Lower leg skin (tissue), 4 donors: ENCODE results near the gene NME3. TPM values are rescaled to one million over a fixed set of nuclear protein-coding genes. Genes with fewer than 3 reads are reported as not detected.

ENCODE experiments used
- DNase-seq, 2 donors: peaks; one replicate each; pipeline ENCODE4 v3.0.0-alpha.2; 2019; ENCODE audit warnings: low spot score in 2 of 2
- H3K4me3 ChIP-seq: fragments of 200-600 bp; sonication (generic); 2 replicates; pipeline ENCODE4 v1.5.1; 2017; ENCODE audit warnings: mild to moderate bottlenecking, low read depth; ENCODE audit not compliant: poor library complexity, severe bottlenecking
- POLR2A ChIP-seq, 2 donors: fragments of 450-650 bp; IDR thresholded peaks; one replicate each; pipeline ENCODE4 v1.6.1; 2016 to 2017; ENCODE audit warnings: antibody characterized with exemption in 2 of 2, mild to moderate bottlenecking in 1 of 2, moderate library complexity in 1 of 2
- WGBS, 2 donors: methylation state at CpG; one replicate each; pipeline ENCODE4 v1.1.5; 2018; 5-methylcytosine and 5-hydroxymethylcytosine counted together
- intact Hi-C: fragments of 100-400 bp; cut with DNase I; formaldehyde crosslinking; loops from one replicate; pipeline ENCODE4 v1.15.0; 2023; ENCODE audit warnings: low total_unique reads
- total RNA-seq, 4 donors: library from RNA; depleted of rRNA; stranded (reverse); fragments of >200 nt; gene quantifications; one replicate each; pipeline ENCODE4 v1.1.0, GENCODE V29; 2016
- TF ChIP-seq, protein P1 (sequence below), 3 donors: fragments of 450-650 bp; IDR thresholded peaks; one replicate each; pipeline ENCODE4 v1.5.1; 2016; ENCODE audit warnings: antibody characterized with exemption in 3 of 3, mild to moderate bottlenecking in 3 of 3, moderate library complexity in 2 of 3

The NME3 gene
- total RNA-seq, 4 donors from 2014 or later: 77.7 to 98.4 (median 85.8) TPM

DNA sequence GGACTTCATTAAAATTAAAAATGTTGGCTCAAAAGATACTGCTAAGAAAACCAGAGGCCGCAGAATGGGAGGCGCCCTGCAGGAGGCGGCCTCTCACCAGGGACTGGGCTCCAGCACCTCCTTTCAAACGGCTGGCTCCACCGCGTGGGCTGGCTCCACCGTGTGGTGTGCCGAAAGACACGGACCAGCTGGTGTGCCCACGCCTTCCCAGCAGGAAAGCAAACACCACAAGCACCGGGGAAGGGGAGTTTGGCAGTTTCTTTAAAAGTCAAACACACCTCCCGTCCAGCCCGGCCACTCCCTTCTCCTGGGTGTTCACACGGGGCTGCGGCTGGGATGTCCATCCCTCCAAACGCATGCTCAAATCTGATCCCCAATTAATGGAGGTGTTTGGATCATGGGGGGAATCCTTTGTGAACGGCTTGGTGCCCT is 41.4 kb upstream of the NME3 start:
- intact Hi-C loops: no loop called here
- 16 to 24% methylated on average over 17 of the region's 17 CpGs for WGBS, 2 donors
- no peak overlapping the region for H3K4me3 ChIP-seq
- no peak for TF ChIP-seq POLR2A (IDR thresholded peaks at IDR 0.05)
- TF ChIP-seq, protein P1, sequence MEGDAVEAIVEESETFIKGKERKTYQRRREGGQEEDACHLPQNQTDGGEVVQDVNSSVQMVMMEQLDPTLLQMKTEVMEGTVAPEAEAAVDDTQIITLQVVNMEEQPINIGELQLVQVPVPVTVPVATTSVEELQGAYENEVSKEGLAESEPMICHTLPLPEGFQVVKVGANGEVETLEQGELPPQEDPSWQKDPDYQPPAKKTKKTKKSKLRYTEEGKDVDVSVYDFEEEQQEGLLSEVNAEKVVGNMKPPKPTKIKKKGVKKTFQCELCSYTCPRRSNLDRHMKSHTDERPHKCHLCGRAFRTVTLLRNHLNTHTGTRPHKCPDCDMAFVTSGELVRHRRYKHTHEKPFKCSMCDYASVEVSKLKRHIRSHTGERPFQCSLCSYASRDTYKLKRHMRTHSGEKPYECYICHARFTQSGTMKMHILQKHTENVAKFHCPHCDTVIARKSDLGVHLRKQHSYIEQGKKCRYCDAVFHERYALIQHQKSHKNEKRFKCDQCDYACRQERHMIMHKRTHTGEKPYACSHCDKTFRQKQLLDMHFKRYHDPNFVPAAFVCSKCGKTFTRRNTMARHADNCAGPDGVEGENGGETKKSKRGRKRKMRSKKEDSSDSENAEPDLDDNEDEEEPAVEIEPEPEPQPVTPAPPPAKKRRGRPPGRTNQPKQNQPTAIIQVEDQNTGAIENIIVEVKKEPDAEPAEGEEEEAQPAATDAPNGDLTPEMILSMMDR (IDR thresholded peaks at IDR 0.05): no peak
- DNase-seq: no peak

DNA sequence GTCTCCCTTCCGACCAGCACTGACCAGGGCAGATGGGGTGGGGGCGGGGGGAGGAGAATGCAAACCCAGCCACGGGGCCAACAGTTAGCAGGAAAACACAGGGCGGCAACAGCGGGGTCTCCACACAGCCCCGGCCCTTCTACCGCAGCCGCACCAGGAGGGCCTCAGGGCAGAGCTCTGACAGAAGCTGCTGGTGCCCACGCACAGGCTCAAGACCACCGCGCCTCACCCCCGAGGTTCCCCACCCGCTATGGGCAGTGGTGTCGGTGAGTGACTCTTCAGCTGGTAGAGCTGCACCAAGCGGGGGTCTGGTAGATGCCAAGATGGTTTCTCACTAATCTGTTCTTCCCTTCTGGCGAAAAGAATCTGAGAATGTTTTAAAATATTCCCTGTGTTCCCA is 39.2 kb upstream of the NME3 start:
- TF ChIP-seq, protein P1 (IDR thresholded peaks at IDR 0.05): no peak
- no peak for TF ChIP-seq POLR2A (IDR thresholded peaks at IDR 0.05)
- intact Hi-C loops: no loop called here
- no peak for DNase-seq
- H3K4me3 ChIP-seq: no peak overlapping the region
- 96% methylated on average over 12 to 16 of the region's 16 CpGs for WGBS, 2 donors

DNA sequence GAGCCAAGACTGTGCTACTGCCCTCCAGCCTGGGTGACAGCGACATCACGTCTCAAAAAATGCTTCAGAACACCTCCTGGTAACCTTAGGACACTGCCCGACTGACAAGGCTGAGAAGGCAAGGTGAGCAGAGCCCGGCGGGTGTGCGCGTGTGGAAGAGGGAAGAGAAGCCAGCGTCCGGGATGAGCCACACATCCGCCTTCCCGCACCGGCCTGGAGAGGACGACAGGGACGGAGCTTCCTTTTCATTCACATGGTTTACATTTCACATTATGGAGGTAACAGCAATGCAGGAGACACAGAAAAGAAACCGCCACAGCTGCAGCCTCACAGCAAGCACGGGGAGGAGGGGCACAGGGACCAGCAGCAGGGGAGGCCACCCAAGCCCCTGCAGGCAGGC is 38.8 kb upstream of the NME3 start:
- no peak for TF ChIP-seq POLR2A (IDR thresholded peaks at IDR 0.05)
- TF ChIP-seq, protein P1 (IDR thresholded peaks at IDR 0.05): no peak
- H3K4me3 ChIP-seq: no peak overlapping the region
- DNase-seq: no peak
- intact Hi-C loops: no loop called here
- WGBS, 2 donors: 94 to 96% methylated on average over 16 of the region's 16 CpGs

DNA sequence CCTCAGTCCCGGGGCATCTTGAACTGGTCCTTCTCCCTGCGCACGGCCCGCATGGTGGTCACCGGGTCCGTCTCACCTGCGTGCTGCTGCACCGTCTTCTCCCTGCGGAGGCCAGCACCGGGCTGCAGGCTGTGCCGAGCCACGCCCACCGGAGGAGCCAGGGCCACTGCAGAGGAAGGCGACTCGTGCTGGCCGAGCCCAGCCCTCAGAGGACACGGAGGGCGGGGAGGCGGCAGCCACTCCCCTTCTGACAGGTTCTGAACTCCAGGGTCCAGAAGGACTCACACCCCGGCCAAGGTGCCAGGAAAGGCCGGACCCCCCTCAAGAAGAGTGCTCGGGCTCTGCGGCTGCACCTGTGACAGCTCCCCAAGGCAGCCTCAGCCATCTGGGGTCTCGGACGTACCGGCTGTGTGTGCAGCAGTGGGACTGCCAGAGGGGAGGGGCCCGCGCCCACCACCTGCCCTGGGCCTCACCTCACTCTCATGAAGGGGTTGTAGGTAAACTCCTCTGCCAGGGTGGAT is 38.0 kb upstream of the NME3 start:
- intact Hi-C loops: no loop called here
- DNase-seq: no peak
- TF ChIP-seq, protein P1 (IDR thresholded peaks at IDR 0.05): no peak
- TF ChIP-seq POLR2A (IDR thresholded peaks at IDR 0.05): no peak
- H3K4me3 ChIP-seq: no peak overlapping the region
- 76 to 81% methylated on average over 19 to 21 of the region's 28 CpGs for WGBS, 2 donors

DNA sequence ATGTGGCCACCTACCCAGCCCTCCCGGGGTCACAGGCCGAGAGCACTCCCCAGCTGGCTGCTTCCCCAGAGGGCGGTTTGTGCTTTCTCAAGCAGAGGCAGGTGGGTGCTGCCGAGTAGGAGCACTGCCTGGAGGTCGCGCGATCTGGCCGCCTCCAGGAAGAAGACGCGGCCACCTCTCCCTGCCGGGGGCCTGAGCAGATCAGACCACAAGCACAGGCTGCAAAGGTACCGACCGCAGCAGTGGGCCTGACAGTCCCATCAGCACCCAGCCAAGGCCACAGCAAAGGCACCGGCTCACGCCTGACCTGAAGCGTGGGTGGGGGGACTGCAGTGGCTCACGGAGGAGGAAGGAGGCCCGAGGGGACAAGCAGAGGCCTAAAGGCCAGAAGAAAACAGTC is 37.3 kb upstream of the NME3 start:
- TF ChIP-seq, protein P1 (IDR thresholded peaks at IDR 0.05): no peak
- no peak for TF ChIP-seq POLR2A (IDR thresholded peaks at IDR 0.05)
- no peak for DNase-seq
- WGBS, 2 donors: 81% methylated on average over 18 of the region's 18 CpGs
- intact Hi-C loops: no loop called here
- no peak overlapping the region for H3K4me3 ChIP-seq

DNA sequence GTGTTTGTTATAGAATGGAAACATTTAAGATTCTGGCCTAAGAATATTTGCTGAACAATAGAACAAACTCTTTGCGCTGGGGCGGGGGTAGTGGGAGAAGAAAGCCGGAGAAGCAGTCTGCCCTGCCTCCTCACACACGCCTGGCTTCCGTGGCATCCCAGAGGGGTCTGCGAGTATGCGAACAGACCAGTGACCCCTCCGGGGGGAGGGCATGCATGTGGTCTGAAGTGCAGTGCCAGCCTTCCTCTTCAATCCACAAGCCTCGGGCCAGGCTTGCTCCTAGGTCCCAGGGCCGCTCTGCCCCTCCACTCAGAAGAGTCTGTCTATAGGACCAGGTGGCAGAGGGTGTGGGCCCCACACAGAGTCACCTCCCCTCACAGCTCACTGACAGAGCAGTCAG is 36.3 kb upstream of the NME3 start:
- DNase-seq: no peak
- intact Hi-C loops: no loop called here
- WGBS, 2 donors: 84 to 88% methylated on average over 10 of the region's 10 CpGs

More for the DNA sequence above, 36.3 kb upstream of the NME3 start:
- no peak overlapping the region for H3K4me3 ChIP-seq
- TF ChIP-seq, protein P1 (IDR thresholded peaks at IDR 0.05): no peak
- TF ChIP-seq POLR2A (IDR thresholded peaks at IDR 0.05): no peak
